Activated T-helper 9 cell treated with anti-CD3 and anti-CD28 coated beads, Interleukin-2, amount 50 U/mL, for 16 hours (primary cell): ENCODE results near the gene USP6NL.

Source experiments
- DNase-seq: peaks from one replicate; pipeline ENCODE4 v3.0.0-alpha.2; 2020; ENCODE audit warnings: low read depth

USP6NL gene

GRCh38 chr10:11415095-11415494, 196.4 kb downstream of the USP6NL start:
- DNase-seq, result no peak

- no peak for DNase-seq
Observed at GRCh38 chr10:11414314-11415038, 197.0 kb downstream of the USP6NL start.

GRCh38 chr10:11411926-11412545, 199.4 kb downstream of the USP6NL start:
- DNase-seq, result no peak

- no peak for DNase-seq
Observed at GRCh38 chr10:11409357-11409756, 202.1 kb downstream of the USP6NL start.

GRCh38 chr10:11407939-11408338, 203.5 kb downstream of the USP6NL start:
- no peak for DNase-seq

- DNase-seq, result no peak
Observed at GRCh38 chr10:11406746-11407145, 204.7 kb downstream of the USP6NL start.

DNA sequence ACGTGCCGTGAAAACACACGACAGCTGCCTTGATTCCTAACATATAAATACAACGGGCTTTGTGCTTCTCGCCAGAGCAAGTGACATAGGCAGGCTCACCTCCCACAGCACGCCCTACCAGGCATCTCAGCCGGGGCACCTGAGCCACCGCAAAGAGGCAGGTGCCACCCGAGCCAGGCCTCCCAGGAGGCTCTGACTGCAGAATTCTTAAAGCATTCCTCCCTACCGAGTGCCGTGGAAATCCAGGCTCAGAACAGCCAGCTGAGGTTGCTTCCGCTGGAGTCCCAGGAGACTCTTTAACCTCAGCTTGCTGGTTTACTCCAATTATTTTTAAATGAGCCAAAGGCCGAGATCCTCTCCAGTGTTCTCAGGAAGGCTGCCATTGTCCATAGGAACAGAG, 206.5 kb downstream of the USP6NL start:
- no peak for DNase-seq
